ENCODE data around the gene MSX2.

Gene MSX2

GRCh38 chr5:174718880-174719610, 5.3 kb upstream of the MSX2 start:
- DNase-seq (ENCODE audit: low read depth) = no peak

- no peak for DNase-seq (ENCODE audit: low read depth)
Observed at GRCh38 chr5:174719793-174720611, 4.4 kb upstream of the MSX2 start.

GRCh38 chr5:174720612-174721529, 3.5 kb upstream of the MSX2 start:
- no peak for DNase-seq (ENCODE audit: low read depth)

- no peak for DNase-seq (ENCODE audit: low read depth)
Observed at GRCh38 chr5:174721530-174722432, 2.6 kb upstream of the MSX2 start.

GRCh38 chr5:174722500-174722899, 1.9 kb upstream of the MSX2 start:
- DNase-seq (ENCODE audit: low read depth) = no peak

- no peak for DNase-seq (ENCODE audit: low read depth)
Observed at GRCh38 chr5:174723315-174723978, 935 bp upstream of the MSX2 start.

GRCh38 chr5:174723979-174724483, 351 bp upstream of the MSX2 start:
- no peak for DNase-seq (ENCODE audit: low read depth)

- DNase-seq (ENCODE audit: low read depth) = no peak
Observed at GRCh38 chr5:174725261-174725990, 1.0 kb downstream of the MSX2 start.

GRCh38 chr5:174725991-174726601, 1.7 kb downstream of the MSX2 start:
- no peak for DNase-seq (ENCODE audit: low read depth)

- no peak for DNase-seq (ENCODE audit: low read depth)
Observed at GRCh38 chr5:174726916-174727793, 2.8 kb downstream of the MSX2 start.

- DNase-seq (ENCODE audit: low read depth) = no peak
Observed at GRCh38 chr5:174727794-174728680, 3.7 kb downstream of the MSX2 start.

GRCh38 chr5:174729075-174729680, 4.8 kb downstream of the MSX2 start:
- no peak for DNase-seq (ENCODE audit: low read depth)

- no peak for DNase-seq (ENCODE audit: low read depth)
Observed at GRCh38 chr5:174731214-174732035, 7.0 kb downstream of the MSX2 start.

GRCh38 chr5:174732036-174733020, 7.9 kb downstream of the MSX2 start:
- no peak for DNase-seq (ENCODE audit: low read depth)

Data from activated T-helper 1 cell treated with Interleukin-2 at 50 U/mL for 16 hours (primary cell).